Mesenchymal stem cell (in vitro differentiated cells and primary cell): ENCODE results near the gene CASP5.

Experiments used
- DNase-seq: peaks from one replicate; pipeline ENCODE4 v3.0.0-alpha.2; 2013
- H2AFZ ChIP-seq: one replicate; pipeline ENCODE4 v1.6.1; 2013; ENCODE audit warnings: low read depth, mild to moderate bottlenecking, control low read depth, inconsistent platforms, low read length, moderate library complexity
- H2AK5ac ChIP-seq: 2 replicates; pipeline ENCODE4 v1.6.1; 2013; ENCODE audit warnings: low read length, moderate library complexity, mild to moderate bottlenecking, inconsistent platforms; ENCODE audit not compliant: severe bottlenecking
- H2BK120ac ChIP-seq: one replicate; pipeline ENCODE4 v1.6.1; 2013; ENCODE audit warnings: low read depth, mild to moderate bottlenecking, inconsistent platforms, low read length, moderate library complexity
- H2BK12ac ChIP-seq, 2 experiments: one replicate each; pipeline ENCODE4 v1.6.1; 2013; ENCODE audit warnings: inconsistent platforms in 2 of 2, low read length in 2 of 2, mild to moderate bottlenecking in 2 of 2, moderate library complexity in 2 of 2, control low read depth in 1 of 2
- H2BK15ac ChIP-seq: one replicate; pipeline ENCODE4 v1.6.1; 2013; ENCODE audit warnings: mild to moderate bottlenecking, low read depth, inconsistent platforms; ENCODE audit not compliant: poor library complexity, severe bottlenecking
- H2BK5ac ChIP-seq: 2 replicates; pipeline ENCODE4 v1.6.1; 2013; ENCODE audit warnings: low read depth, mild to moderate bottlenecking, low read length, control low read depth, inconsistent platforms; ENCODE audit not compliant: poor library complexity, severe bottlenecking
- H3K14ac ChIP-seq, 2 experiments: one replicate each; pipeline ENCODE4 v1.6.1; 2013; ENCODE audit warnings: inconsistent platforms in 2 of 2, low read length in 2 of 2, control low read depth in 1 of 2, mild to moderate bottlenecking in 1 of 2, moderate library complexity in 1 of 2
- H3K18ac ChIP-seq, 2 experiments: one replicate each; pipeline ENCODE4 v1.6.1; 2013; ENCODE audit warnings: inconsistent platforms in 2 of 2, low read length in 2 of 2, control low read depth in 1 of 2, low read depth in 1 of 2, mild to moderate bottlenecking in 1 of 2
- H3K23ac ChIP-seq, 2 experiments: one replicate each; pipeline ENCODE4 v1.6.1; 2013; ENCODE audit warnings: inconsistent platforms in 2 of 2, low read length in 2 of 2, mild to moderate bottlenecking in 2 of 2, moderate library complexity in 2 of 2, control low read depth in 1 of 2
- H3K27ac ChIP-seq: 2 replicates; pipeline ENCODE4 v1.5.1; 2013; ENCODE audit warnings: mild to moderate bottlenecking, moderate library complexity, low read length, control low read depth, inconsistent platforms; ENCODE audit not compliant: poor library complexity, severe bottlenecking
- H3K27me3 ChIP-seq, 2 experiments: 2 replicates each; pipeline versions ENCODE4 v1.6.1 to v1.7.0; 2013; ENCODE audit warnings: low read length in 2 of 2, mild to moderate bottlenecking in 2 of 2, moderate library complexity in 2 of 2, control low read depth in 1 of 2, inconsistent platforms in 1 of 2; ENCODE audit not compliant: control insufficient read depth in 1 of 2, insufficient read depth in 1 of 2
- H3K36me3 ChIP-seq, 2 experiments: 2 replicates each; pipeline versions ENCODE4 v1.6.1 to v1.7.0; 2013; ENCODE audit warnings: low read length in 2 of 2, control low read depth in 1 of 2, inconsistent platforms in 1 of 2, low read depth in 1 of 2, mild to moderate bottlenecking in 1 of 2; ENCODE audit not compliant: insufficient read depth in 2 of 2, control insufficient read depth in 1 of 2
- H3K4ac ChIP-seq, 2 experiments: one replicate each; pipeline ENCODE4 v1.6.1; 2013; ENCODE audit warnings: inconsistent platforms in 2 of 2, low read length in 2 of 2, mild to moderate bottlenecking in 2 of 2, moderate library complexity in 2 of 2, control low read depth in 1 of 2, low read depth in 1 of 2
- H3K4me1 ChIP-seq: 2 replicates; pipeline ENCODE4 v1.6.1; 2013; ENCODE audit warnings: low read depth, low read length, control low read depth; ENCODE audit not compliant: control insufficient read depth, insufficient read depth
- H3K4me2 ChIP-seq: 2 replicates; pipeline ENCODE4 v1.6.1; 2013; ENCODE audit warnings: low read length, mild to moderate bottlenecking, inconsistent platforms; ENCODE audit not compliant: poor library complexity, severe bottlenecking
- H3K4me3 ChIP-seq, 2 experiments: 2 replicates each; pipeline versions ENCODE4 v1.5.1 to v1.7.0; 2013; ENCODE audit warnings: low read length in 2 of 2, mild to moderate bottlenecking in 2 of 2, control low read depth in 1 of 2, low read depth in 1 of 2; ENCODE audit not compliant: insufficient read depth in 1 of 2
- H3K79me1 ChIP-seq: replicated peaks from 2 replicates; pipeline ENCODE4 v1.6.1; 2013; ENCODE audit warnings: mild to moderate bottlenecking, control low read depth, low read length, inconsistent platforms; ENCODE audit not compliant: poor library complexity, severe bottlenecking
- H3K9ac ChIP-seq: 2 replicates; pipeline ENCODE4 v1.7.0; 2013; ENCODE audit warnings: mild to moderate bottlenecking, low read length, moderate library complexity
- H3K9me3 ChIP-seq: 2 replicates; pipeline ENCODE4 v1.7.0; 2013; ENCODE audit warnings: mild to moderate bottlenecking, low read length; ENCODE audit not compliant: control insufficient read depth
- H4K8ac ChIP-seq: one replicate; pipeline ENCODE4 v1.6.1; 2013; ENCODE audit warnings: inconsistent platforms, mild to moderate bottlenecking, low read length, moderate library complexity
- H4K91ac ChIP-seq: one replicate; pipeline ENCODE4 v1.6.1; 2013; ENCODE audit warnings: mild to moderate bottlenecking, low read length, inconsistent platforms
- WGBS: methylation state at CpG from one replicate; pipeline ENCODE4 v1.1.7; 2013; ENCODE audit warnings: mixed read lengths; 5-methylcytosine and 5-hydroxymethylcytosine counted together

Gene CASP5

GRCh38 chr11:105033343-105033742 is 10.4 kb upstream of the CASP5 start:
- Histone ChIP-seq H3K36me3 (peaks cover 0 to 18% of the 10 kb centered on the region in 2 experiments), H3K27ac (no peak overlapping the region), H2AK5ac (no peak overlapping the region), H3K4me2 (no peak overlapping the region), H2BK12ac (peak overlapping the region in 1 of 2 experiments; percentile 77), H3K4me1 (no peaks in the 10 kb centered on the region), H2BK120ac (no peak overlapping the region), H4K91ac (peak overlapping the region; percentile 34), H2BK15ac (peak overlapping the region; percentile 86), H3K9ac (no peak overlapping the region), H2BK5ac (no peak overlapping the region), H3K4me3 (no peak overlapping the region), H3K14ac (no peak overlapping the region), H3K4ac (no peak overlapping the region), H3K27me3 (no peaks in the 10 kb centered on the region), H3K18ac (peak overlapping the region in 1 of 2 experiments; percentile 83), H3K79me1 (no peaks in the 10 kb centered on the region), H3K23ac (peak overlapping the region in 1 of 2 experiments; percentile 23), H4K8ac (peak overlapping the region; percentile 63), H2AFZ (no peak overlapping the region), H3K9me3 (no peaks in the 10 kb centered on the region)
- WGBS: 90% methylated on average over 1 of the region's 3 CpGs
- peak; percentile 38 for DNase-seq

GRCh38 chr11:105032495-105032894 is 9.5 kb upstream of the CASP5 start:
- Histone ChIP-seq H3K27ac (no peak overlapping the region), H3K27me3 (no peaks in the 10 kb centered on the region), H4K8ac (no peak overlapping the region), H2AFZ (no peak overlapping the region), H2BK120ac (no peak overlapping the region), H3K4me2 (no peak overlapping the region), H3K9me3 (no peaks in the 10 kb centered on the region), H3K18ac (no peak overlapping the region), H3K36me3 (peaks cover 0 to 18% of the 10 kb centered on the region in 2 experiments), H3K4ac (no peak overlapping the region), H3K4me1 (no peaks in the 10 kb centered on the region), H3K14ac (no peak overlapping the region), H2BK12ac (no peak overlapping the region), H3K79me1 (no peaks in the 10 kb centered on the region), H3K9ac (no peak overlapping the region), H2BK15ac (no peak overlapping the region), H2BK5ac (no peak overlapping the region), H2AK5ac (no peak overlapping the region), H4K91ac (no peak overlapping the region), H3K4me3 (no peak overlapping the region), H3K23ac (no peak overlapping the region)
- WGBS: 96% methylated on average over 2 of the region's 2 CpGs
- DNase-seq: no peak

GRCh38 chr11:105027678-105028077 is 4.7 kb upstream of the CASP5 start:
- Histone ChIP-seq H3K4me1 (no peaks in the 10 kb centered on the region), H4K8ac (no peak overlapping the region), H3K27ac (no peak overlapping the region), H3K9me3 (no peaks in the 10 kb centered on the region), H3K27me3 (no peaks in the 10 kb centered on the region), H2AFZ (no peak overlapping the region), H3K36me3 (peaks cover 0 to 18% of the 10 kb centered on the region in 2 experiments), H2AK5ac (no peak overlapping the region), H2BK15ac (no peak overlapping the region), H2BK5ac (no peak overlapping the region), H3K14ac (no peak overlapping the region), H3K18ac (no peak overlapping the region), H3K4me2 (no peak overlapping the region), H4K91ac (no peak overlapping the region), H3K9ac (no peak overlapping the region), H3K79me1 (no peaks in the 10 kb centered on the region), H3K23ac (no peak overlapping the region), H3K4ac (no peak overlapping the region), H2BK12ac (no peak overlapping the region), H3K4me3 (no peak overlapping the region), H2BK120ac (no peak overlapping the region)
- no peak for DNase-seq
- WGBS: 98% methylated on average over 3 of the region's 3 CpGs

- H2AK5ac ChIP-seq: no peak overlapping the region
Observed at GRCh38 chr11:105024394-105024793, 1.4 kb upstream of the CASP5 start.

More at GRCh38 chr11:105024394-105024793, 1.4 kb upstream of the CASP5 start:
- no peak overlapping the region for H3K23ac ChIP-seq
- H3K79me1 ChIP-seq: no peaks in the 10 kb centered on the region
- no peak overlapping the region for H3K18ac ChIP-seq
- H2BK120ac ChIP-seq: no peak overlapping the region
- H2BK15ac ChIP-seq: no peak overlapping the region
- no peaks in the 10 kb centered on the region for H3K9me3 ChIP-seq
- H3K36me3 ChIP-seq: peaks cover 0 to 9% of the 10 kb centered on the region in 2 experiments
- no peak overlapping the region for H2BK12ac ChIP-seq
- no peak overlapping the region for H4K8ac ChIP-seq
- no peak overlapping the region for H3K14ac ChIP-seq
- H3K27ac ChIP-seq: no peak overlapping the region
- H4K91ac ChIP-seq: no peak overlapping the region
- H3K4ac ChIP-seq: no peak overlapping the region
- no peak overlapping the region for H3K4me2 ChIP-seq
- H2BK5ac ChIP-seq: no peak overlapping the region
- no peaks in the 10 kb centered on the region for H3K4me1 ChIP-seq
- H3K4me3 ChIP-seq: no peak overlapping the region
- no peak overlapping the region for H3K9ac ChIP-seq
- H3K27me3 ChIP-seq: no peaks in the 10 kb centered on the region
- 29% methylated on average over 1 of the region's 1 CpG for WGBS
- no peak overlapping the region for H2AFZ ChIP-seq
- no peak for DNase-seq
